ENCODE results near the gene NFE2L3.
"Not testable (repeated sequence)": the region's sequence is repeated elsewhere in the genome, so short reads cannot be mapped to it uniquely, and the experiment has no call there.

The NFE2L3 gene

GRCh38 chr7:26169271-26169670, 17.3 kb downstream of the NFE2L3 start:
- DNase-seq = no peak

- DNase-seq = no peak
Measured at GRCh38 chr7:26170663-26171062, 18.7 kb downstream of the NFE2L3 start.

GRCh38 chr7:26171601-26172000, 19.6 kb downstream of the NFE2L3 start:
- DNase-seq = no peak

GRCh38 chr7:26172048-26172447, 20.1 kb downstream of the NFE2L3 start:
- DNase-seq = no peak

DNA sequence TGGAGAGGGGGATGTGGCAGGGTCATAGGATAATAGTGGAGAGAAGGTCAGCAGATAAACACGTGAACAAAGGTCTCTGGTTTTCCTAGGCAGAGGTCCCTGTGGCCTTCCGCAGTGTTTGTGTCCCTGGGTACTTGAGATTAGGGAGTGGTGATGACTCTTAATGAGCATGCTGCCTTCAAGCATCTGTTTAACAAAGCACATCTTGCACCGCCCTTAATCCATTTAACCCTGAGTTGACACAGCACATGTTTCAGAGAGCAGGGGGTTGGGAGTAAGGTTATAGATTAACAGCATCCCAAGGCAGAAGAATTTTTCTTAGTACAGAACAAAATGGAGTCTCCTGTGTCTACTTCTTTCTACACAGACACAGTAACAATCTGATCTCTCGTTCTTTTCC, 23.9 kb downstream of the NFE2L3 start:
- DNase-seq = not testable (repeated sequence)

- DNase-seq = not testable (repeated sequence)
Measured at GRCh38 chr7:26176696-26177095, 24.7 kb downstream of the NFE2L3 start.

GRCh38 chr7:26177269-26177668, 25.3 kb downstream of the NFE2L3 start:
- not testable (repeated sequence) for DNase-seq

DNA sequence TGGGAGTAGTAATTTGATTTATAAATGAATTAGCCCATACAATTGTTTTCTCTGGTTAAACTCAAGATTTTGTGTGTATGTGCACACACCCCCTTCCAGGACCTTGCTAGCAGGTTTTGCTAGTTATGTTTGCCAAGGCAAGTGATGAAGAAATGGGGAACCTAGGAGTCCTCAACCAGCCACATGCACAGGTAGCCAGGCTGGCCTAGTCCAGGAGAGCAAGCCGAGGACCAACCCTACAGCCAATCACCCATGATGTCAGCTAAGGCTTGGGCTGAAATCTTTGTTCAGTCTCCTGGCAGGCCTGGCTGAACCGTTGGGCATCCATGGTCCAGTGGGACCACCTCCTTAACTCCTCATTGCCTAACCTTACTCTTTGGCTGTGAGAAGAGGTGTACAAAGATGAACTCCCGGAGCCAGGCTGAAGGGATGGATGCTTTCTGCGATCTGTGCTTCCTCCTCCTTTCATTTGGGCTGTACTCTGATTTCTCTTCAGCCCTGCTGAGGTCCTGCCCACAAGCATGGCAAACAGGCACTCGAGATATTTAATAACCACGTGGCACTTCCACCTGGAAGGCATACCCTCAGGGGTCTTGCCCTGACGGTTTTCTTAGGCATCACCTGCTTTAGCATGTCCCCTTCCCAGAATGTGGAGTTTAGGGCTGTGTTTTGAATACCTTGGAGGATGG, 26.4 kb downstream of the NFE2L3 start:
- DNase-seq = no peak

GRCh38 chr7:26179422-26179821, 27.4 kb downstream of the NFE2L3 start:
- DNase-seq = no peak

DNA sequence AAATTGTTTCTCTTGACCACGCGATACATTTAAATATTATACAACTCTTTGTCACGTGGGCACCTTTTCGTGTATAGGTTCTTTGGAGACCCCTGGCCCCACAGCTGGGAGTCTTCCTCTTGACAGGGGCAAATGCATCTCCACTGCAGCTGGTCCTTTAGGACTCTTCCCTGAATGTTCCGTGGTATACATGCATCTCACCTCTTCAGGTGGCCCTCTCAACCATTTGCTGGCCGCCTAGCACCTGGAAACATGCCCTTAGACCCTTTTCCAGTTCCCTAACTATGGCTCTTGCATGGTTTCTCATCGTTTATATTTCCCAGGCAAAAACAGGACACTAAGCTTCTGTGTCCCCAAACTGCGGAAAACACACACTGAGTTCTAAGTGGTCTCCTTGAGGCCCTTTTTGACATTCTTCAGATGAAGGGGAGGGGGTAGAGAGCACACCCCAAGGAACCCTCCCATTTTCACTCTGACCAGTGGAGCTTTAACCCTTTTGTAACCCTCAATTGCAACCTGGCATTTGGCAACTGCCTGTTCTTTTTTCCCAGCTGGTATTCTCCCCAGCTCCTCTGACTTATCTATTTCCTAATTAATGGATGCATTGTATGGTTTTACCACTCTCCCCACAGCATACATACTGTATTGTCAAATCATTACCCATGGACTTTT, 28.0 kb downstream of the NFE2L3 start:
- no peak for DNase-seq

GRCh38 chr7:26180792-26181198, 28.8 kb downstream of the NFE2L3 start:
- DNase-seq = no peak

GRCh38 chr7:26181474-26182227, 29.7 kb downstream of the NFE2L3 start:
- DNase-seq = no peak

- DNase-seq = no peak
Measured at GRCh38 chr7:26182283-26182682, 30.3 kb downstream of the NFE2L3 start.

GRCh38 chr7:26182706-26183105, 30.7 kb downstream of the NFE2L3 start:
- DNase-seq = no peak

GRCh38 chr7:26183545-26184280, 31.7 kb downstream of the NFE2L3 start:
- DNase-seq = no peak

DNA sequence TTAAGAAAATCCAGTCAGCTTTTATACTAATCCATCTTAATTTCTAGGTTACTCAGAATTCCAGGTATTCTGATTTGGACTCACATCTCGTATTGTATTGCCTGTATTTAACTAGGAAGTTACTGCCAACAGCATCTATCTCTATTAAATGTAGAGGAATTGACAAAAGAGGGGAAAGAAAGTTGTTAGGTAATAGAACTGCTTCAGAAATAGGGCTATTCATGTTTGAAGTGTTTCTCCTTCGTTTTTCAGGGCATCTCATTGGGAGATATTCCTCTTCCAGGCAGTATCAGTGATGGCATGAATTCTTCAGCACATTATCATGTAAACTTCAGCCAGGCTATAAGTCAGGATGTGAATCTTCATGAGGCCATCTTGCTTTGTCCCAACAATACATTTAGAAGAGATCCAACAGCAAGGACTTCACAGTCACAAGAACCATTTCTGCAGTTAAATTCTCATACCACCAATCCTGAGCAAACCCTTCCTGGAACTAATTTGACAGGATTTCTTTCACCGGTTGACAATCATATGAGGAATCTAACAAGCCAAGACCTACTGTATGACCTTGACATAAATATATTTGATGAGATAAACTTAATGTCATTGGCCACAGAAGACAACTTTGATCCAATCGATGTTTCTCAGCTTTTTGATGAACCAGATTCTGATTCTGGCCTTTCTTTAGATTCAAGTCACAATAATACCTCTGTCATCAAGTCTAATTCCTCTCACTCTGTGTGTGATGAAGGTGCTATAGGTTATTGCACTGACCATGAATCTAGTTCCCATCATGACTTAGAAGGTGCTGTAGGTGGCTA, 32.5 kb downstream of the NFE2L3 start:
- DNase-seq = not testable (repeated sequence)

DNA sequence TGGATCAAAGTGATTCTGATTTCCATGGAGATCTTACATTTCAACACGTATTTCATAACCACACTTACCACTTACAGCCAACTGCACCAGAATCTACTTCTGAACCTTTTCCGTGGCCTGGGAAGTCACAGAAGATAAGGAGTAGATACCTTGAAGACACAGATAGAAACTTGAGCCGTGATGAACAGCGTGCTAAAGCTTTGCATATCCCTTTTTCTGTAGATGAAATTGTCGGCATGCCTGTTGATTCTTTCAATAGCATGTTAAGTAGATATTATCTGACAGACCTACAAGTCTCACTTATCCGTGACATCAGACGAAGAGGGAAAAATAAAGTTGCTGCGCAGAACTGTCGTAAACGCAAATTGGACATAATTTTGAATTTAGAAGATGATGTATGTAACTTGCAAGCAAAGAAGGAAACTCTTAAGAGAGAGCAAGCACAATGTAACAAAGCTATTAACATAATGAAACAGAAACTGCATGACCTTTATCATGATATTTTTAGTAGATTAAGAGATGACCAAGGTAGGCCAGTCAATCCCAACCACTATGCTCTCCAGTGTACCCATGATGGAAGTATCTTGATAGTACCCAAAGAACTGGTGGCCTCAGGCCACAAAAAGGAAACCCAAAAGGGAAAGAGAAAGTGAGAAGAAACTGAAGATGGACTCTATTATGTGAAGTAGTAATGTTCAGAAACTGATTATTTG, 33.3 kb downstream of the NFE2L3 start:
- no peak for DNase-seq

DNA sequence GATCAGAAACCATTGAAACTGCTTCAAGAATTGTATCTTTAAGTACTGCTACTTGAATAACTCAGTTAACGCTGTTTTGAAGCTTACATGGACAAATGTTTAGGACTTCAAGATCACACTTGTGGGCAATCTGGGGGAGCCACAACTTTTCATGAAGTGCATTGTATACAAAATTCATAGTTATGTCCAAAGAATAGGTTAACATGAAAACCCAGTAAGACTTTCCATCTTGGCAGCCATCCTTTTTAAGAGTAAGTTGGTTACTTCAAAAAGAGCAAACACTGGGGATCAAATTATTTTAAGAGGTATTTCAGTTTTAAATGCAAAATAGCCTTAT, 33.8 kb downstream of the NFE2L3 start:
- no peak for DNase-seq

- DNase-seq = no peak
Measured at GRCh38 chr7:26186364-26187311, 34.6 kb downstream of the NFE2L3 start.

DNA sequence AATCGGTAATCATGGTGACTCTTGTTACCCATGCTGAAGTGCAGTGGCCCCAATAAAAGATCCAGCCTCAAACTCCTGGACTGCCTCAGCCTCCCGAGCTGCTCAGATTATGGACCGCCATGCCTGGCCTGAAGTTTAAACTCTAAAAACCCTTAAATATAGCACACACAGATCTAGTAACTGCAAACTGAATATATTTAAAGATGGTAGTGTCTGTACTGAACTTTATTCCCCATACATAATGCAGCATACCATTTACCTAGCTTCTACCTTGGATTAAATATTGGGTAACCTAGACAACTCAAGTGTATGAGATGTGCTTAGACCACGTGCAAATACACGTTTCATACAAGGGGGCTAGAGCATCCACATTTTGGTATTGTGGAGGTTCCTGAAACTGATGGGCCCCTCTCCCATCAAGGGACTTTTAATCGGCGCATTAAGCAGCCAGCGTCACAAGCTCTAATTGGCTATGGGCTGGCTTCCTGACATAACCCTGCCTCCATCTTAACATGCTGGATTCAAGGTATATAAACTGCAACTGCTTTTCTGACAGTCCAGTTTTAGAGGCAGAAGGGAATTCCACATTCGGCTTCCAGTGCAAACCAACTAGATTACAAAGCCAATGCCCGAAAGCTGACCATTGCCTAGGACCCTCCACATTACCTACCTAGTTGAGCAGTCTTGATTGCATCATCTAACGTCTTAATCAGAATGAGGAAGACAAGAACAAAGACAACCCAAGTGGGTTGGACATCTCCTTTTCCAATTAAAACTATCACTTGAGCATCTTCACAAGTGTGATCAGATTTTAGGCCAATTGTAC, 35.6 kb downstream of the NFE2L3 start:
- no peak for DNase-seq
